SJSA1 (cell line): Measurements from ENCODE around the gene CLEC16A. TPM values are rescaled to one million over a fixed set of nuclear protein-coding genes. Genes with fewer than 3 reads are reported as not detected.

Experiments used
- DNase-seq, 2 experiments: peaks; one replicate each; pipeline ENCODE4 v3.0.0-alpha.2; 2015 to 2020; ENCODE audit warnings: low spot score in 2 of 2, low read depth in 1 of 2
- H3K27ac ChIP-seq: fragments of 250-450 bp; sonication (Bioruptor Pico); 2 replicates; pipeline ENCODE4 v1.5.1; 2020; ENCODE audit warnings: mild to moderate bottlenecking, moderate library complexity
- H3K27me3 ChIP-seq: fragments of 250-450 bp; sonication (Bioruptor Pico); replicated peaks from 2 replicates; pipeline ENCODE4 v1.5.1; 2020; ENCODE audit warnings: mild to moderate bottlenecking, moderate library complexity
- H3K36me3 ChIP-seq: fragments of 250-450 bp; sonication (Bioruptor Pico); 2 replicates; pipeline ENCODE4 v1.5.1; 2020; ENCODE audit warnings: mild to moderate bottlenecking
- H3K4me1 ChIP-seq: fragments of 250-450 bp; sonication (Bioruptor Pico); replicated peaks from 2 replicates; pipeline ENCODE4 v1.6.1; 2021; ENCODE audit warnings: mild to moderate bottlenecking
- H3K4me3 ChIP-seq: fragments of 250-450 bp; sonication (Bioruptor Pico); 2 replicates; pipeline ENCODE4 v1.5.1; 2020; ENCODE audit warnings: mild to moderate bottlenecking
- H3K9me3 ChIP-seq: fragments of 250-450 bp; sonication (Bioruptor Pico); replicated peaks from 2 replicates; pipeline ENCODE4 v1.5.1; 2020; ENCODE audit warnings: mild to moderate bottlenecking
- total RNA-seq: library from RNA; depleted of rRNA; stranded (reverse); fragments of >200 nt; shearing (Covaris generic); gene quantifications from 2 replicates; pipeline ENCODE4 v1.2.3, GENCODE V29; 2014

Gene CLEC16A
- total RNA-seq, 1 experiment from 2014 or later = 14.8 TPM

DNA sequence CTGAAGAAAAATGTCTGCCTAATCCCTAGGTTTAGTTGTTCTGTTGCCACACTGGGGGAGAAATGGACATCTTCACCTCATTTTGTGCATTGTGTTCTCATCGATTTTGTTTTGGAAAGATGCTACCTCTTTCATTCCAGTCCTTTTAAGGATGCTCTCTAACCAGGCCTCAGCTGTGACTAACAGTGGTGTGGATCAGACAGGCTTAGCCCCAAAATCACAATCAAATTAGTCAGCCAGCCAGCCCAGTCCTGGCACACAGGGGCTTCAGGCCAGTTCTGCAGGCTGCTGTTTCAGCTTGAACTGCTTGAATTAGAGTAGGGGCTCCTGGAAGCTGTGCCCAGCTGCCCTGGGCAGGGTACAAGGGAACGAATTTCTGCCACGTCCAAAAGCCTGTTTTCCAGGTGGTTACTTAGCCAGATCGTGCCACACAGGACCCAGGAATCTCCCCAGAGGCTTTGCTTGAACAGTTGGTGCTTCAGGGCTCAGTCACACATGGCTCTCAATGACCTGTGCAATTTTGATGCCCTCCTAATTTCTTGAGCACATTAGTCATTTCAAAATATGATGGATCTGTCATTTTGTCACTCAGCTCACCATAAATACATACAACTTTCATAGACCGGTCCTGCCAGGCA lies 60.7 kb downstream of the CLEC16A start:
- peaks cover 19% of the 10 kb centered on the region for H3K4me1 ChIP-seq
- no peak overlapping the region for H3K4me3 ChIP-seq
- no peaks in the 10 kb centered on the region for H3K9me3 ChIP-seq
- no peaks in the 10 kb centered on the region for H3K27me3 ChIP-seq
- DNase-seq = no peak
- no peak overlapping the region for H3K27ac ChIP-seq
- H3K36me3 ChIP-seq = peaks cover 8% of the 10 kb centered on the region

DNA sequence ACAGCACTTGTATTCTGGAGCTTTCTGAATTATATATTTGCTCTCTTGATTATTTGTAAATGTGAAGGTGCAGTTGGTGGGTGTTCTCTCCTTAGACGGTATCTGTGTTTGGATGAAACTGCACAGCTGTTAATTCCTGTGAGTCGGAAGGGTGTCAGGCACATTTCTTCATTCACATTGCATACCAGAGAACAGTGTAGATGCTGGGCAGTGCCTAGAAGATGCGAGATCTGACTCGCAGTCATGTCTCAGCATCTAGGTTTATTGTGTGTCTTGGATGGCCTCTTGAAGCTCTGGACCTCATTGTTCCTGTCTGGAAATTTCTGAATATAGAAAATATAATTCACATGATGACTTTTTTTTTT lies 61.2 kb downstream of the CLEC16A start:
- H3K4me3 ChIP-seq = no peak overlapping the region
- peaks cover 19% of the 10 kb centered on the region for H3K4me1 ChIP-seq
- no peak for DNase-seq
- no peak overlapping the region for H3K27ac ChIP-seq
- no peaks in the 10 kb centered on the region for H3K9me3 ChIP-seq
- no peaks in the 10 kb centered on the region for H3K27me3 ChIP-seq
- H3K36me3 ChIP-seq = peaks cover 8% of the 10 kb centered on the region

DNA sequence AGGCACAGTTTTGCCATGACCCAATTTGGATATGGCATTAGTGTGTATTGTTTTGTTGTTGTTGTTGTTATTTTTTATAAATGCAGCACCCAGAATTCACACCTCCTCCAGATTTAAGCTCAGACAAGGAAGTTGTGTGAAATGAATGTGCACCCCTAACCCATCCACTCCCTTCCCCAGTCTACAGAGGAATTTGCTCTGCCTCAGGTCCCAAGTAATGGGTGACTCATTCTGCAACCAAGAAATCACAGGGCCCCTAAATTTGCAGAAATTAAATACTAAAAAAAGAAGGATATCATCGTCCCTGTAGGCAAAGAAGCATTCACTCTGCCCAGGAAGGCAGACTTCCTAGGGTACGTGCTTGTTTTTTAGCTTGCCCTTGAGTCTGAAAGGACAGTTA lies 62.3 kb downstream of the CLEC16A start:
- Histone ChIP-seq H3K27ac (no peak overlapping the region), H3K4me3 (no peak overlapping the region), H3K4me1 (peaks cover 19% of the 10 kb centered on the region), H3K27me3 (no peaks in the 10 kb centered on the region), H3K36me3 (peaks cover 8% of the 10 kb centered on the region), H3K9me3 (no peaks in the 10 kb centered on the region)
- DNase-seq = no peak

DNA sequence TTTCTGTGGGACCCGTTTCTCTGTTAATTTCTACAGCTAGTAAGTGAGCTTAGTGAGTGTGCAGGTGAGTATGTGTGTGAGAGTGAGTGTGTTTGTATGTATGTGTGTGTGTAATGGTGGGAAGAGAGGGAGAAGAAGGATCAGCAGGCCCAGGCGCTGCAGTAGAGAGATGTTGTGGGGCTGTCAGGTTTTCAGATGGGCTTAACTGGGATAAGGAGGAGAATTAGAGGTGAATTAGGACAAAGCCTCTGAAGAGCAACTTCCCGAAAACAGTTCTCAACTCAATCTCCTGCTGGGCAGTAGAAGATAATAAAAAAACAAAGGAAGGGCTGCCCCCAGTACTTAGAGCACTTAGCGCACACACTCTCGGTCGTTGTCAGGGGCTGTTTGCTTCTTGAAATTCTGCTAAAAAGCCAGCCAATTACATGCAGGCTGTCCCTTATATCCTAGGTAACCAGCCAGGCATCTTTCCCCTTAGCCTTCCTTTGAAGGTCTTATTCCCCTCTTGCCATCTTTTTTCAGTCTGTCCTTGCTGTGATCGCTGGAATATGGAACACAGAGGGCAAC lies 63.4 kb downstream of the CLEC16A start:
- no peak overlapping the region for H3K4me3 ChIP-seq
- H3K27ac ChIP-seq = no peak overlapping the region
- H3K36me3 ChIP-seq = peaks cover 8% of the 10 kb centered on the region
- no peaks in the 10 kb centered on the region for H3K9me3 ChIP-seq
- no peaks in the 10 kb centered on the region for H3K27me3 ChIP-seq
- peaks cover 19% of the 10 kb centered on the region for H3K4me1 ChIP-seq
- no peak for DNase-seq

DNA sequence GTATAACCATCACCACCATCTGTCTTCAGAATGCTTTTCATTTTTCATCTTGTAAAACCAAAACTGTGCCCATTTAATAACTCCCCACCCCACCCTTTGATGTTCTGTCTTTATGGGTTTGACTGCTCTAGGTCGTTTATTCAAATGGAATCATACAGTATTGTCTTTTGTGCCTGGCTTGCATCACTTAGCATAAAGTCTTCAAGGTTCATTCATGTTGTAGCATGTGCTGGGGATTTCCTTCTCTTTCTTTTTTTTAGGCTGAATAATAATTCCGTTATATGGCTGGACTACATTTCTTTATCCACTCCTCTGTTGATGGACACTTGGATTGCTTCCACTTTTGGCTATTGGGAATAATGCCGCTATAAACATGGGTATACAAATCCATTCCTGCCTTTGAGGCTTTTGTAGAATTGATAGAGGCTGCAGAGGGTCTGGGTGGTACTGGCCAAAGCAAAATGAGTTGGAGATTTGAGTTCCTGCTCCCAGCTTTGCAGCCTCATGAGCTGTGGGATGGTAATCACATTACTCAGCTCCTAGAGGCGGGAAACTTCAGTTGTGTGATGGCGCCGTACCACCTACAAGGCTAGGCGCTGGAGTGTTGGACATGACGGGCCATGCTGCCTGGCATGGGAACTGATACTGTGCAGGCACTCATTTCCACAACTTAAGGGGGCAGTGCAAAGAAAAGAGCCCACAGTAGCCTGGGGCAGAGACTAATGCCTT lies 64.8 kb downstream of the CLEC16A start:
- Histone ChIP-seq H3K36me3 (peaks cover 6% of the 10 kb centered on the region), H3K27me3 (no peaks in the 10 kb centered on the region), H3K4me3 (no peak overlapping the region), H3K4me1 (peaks cover 18% of the 10 kb centered on the region), H3K9me3 (no peaks in the 10 kb centered on the region), H3K27ac (no peak overlapping the region)
- DNase-seq = no peak

DNA sequence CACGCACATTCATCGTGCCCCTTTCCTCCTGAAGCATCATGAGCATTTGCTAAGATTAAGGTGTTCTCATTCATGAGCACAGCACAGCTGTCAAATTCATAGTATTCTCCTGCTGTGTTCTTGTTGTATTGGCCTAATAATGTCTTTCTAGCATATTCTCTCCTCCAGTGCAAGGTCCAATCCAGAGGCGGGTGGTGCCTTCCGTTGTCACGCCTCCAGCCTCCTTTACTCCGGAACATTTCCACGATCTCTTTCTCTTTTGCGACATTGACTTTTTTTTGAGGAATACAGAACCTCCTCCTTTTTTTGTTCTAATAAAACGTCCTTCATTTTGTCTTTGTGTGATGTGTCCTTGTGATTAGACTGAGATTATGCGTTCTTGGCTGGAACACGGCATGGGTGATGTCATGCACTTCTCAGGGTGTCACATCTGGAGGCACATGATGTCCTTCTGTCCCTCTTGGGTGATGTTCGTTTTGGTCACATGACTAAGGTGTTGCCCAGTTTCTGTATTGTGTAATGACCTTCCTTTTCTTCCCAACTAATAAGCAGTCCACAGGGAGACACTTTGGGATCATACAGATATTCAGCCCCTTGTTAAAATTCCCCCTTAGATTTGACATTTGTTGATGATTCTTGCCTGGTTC lies 66.3 kb downstream of the CLEC16A start:
- DNase-seq = no peak
- no peaks in the 10 kb centered on the region for H3K27me3 ChIP-seq
- H3K27ac ChIP-seq = no peak overlapping the region
- no peaks in the 10 kb centered on the region for H3K9me3 ChIP-seq
- H3K4me1 ChIP-seq = peaks cover 3% of the 10 kb centered on the region; the same call in 1 of the 2 replicates
- no peak overlapping the region for H3K4me3 ChIP-seq
- no peaks in the 10 kb centered on the region; the same call in 1 of the 2 replicates for H3K36me3 ChIP-seq

DNA sequence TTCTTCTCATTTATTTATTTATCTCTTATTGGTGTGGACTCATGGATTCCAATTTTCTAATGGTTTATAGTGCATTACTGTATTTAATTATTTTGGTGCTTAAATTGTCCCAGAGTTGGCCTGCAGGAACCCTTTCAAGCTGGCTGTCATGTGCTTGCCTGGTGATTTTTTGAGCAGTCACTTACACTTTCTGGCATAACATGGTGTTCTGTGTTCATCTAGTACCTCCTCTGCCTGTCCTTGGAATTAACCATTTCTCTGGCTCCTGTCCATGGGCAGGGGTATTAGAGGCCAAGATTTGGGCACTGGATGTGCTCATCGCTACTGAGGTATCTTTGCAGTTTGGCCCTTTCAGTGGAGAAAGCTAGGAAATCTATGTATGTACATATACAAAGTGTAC lies 67.0 kb downstream of the CLEC16A start:
- Histone ChIP-seq H3K9me3 (no peaks in the 10 kb centered on the region), H3K36me3 (no peaks in the 10 kb centered on the region), H3K27ac (no peak overlapping the region), H3K27me3 (no peaks in the 10 kb centered on the region), H3K4me1 (peaks cover 5% of the 10 kb centered on the region), H3K4me3 (no peak overlapping the region)
- DNase-seq = no peak

DNA sequence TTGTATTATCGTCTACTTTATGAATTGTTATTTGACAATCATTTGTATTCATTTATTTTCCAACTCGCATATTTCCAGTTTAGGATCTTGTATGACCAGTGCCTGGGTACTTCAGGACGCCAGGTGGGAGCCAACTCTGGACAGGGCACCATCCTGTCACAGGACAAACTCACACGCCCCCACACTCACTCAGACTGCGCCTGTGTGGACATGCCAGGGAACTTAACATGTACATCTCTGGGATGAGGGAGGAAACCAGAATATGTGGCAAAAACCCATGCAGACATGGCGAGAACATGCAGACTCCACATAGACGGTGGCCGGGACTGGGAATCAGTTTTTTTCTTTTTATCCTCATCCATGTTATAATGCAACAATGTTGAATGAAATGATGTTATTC lies 68.5 kb downstream of the CLEC16A start:
- no peak for DNase-seq
- H3K27me3 ChIP-seq = no peaks in the 10 kb centered on the region
- peaks cover 15% of the 10 kb centered on the region for H3K4me1 ChIP-seq
- no peaks in the 10 kb centered on the region for H3K36me3 ChIP-seq
- no peaks in the 10 kb centered on the region for H3K9me3 ChIP-seq
- no peak overlapping the region for H3K4me3 ChIP-seq
- H3K27ac ChIP-seq = no peak overlapping the region

DNA sequence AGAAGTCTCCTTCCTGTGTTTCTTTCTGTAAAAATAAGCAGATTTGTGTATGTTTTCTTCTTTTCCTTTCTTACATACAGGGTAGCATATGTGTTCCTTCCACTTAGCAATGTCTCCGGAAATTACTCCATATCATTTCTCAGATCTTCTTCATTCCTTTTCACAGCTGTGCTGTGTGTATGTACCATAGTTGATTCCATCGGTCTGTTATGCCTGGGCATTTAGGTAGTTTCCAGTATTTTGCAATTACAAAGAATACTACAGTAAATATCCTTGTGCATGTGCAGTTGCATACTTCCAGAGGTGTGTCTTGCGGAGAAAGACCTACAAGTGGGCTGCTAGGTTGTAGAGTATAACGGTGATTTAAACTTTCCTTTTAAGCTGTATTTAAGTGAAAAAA lies 69.8 kb downstream of the CLEC16A start:
- Histone ChIP-seq H3K4me1 (peaks cover 15% of the 10 kb centered on the region), H3K27ac (no peak overlapping the region), H3K9me3 (no peaks in the 10 kb centered on the region), H3K36me3 (no peaks in the 10 kb centered on the region), H3K4me3 (no peak overlapping the region), H3K27me3 (no peaks in the 10 kb centered on the region)
- no peak for DNase-seq

DNA sequence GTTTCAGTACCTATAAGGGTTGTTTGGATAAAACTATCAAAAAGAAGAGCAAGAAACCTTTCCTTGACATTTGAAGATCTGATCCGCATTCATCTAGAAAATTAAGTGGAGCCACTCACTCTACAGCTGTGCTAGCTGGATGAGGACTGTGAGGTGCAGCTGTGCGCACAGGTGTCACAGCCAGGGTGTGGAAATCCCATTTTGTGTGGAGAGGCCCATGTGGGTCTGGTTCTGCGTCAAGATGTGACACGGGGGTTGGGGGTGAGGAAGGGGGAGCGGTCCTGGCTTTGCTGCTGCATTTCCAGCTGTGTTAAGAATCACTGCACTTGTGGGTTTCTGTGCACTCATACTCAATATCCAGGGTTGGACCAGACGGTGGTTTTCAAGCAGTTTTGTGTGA lies 70.7 kb downstream of the CLEC16A start:
- Histone ChIP-seq H3K4me1 (peaks cover 15% of the 10 kb centered on the region), H3K27ac (no peak overlapping the region), H3K36me3 (peaks cover 1% of the 10 kb centered on the region; the same call in 1 of the 2 replicates), H3K27me3 (no peaks in the 10 kb centered on the region), H3K9me3 (no peaks in the 10 kb centered on the region), H3K4me3 (no peak overlapping the region)
- no peak for DNase-seq

DNA sequence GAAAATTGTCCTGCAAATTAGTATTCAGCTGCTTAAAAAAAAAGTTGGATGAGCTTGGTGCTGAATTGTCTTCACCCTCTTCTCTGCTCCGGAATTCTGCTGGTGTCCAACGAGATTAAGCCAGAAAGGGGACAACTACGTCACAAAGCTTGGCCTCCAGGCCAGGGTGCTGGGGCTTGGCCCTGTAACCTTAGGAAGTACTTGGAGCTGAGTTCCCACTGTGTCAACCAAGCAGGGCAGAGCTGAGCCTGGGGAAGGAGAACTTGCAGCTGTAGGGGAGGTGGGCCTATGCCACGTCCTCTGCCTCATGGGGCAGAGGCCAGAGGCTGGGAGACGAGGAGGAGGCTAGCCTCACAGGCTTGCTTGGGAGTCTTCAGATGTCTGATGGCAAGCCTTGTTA lies 71.2 kb downstream of the CLEC16A start:
- no peaks in the 10 kb centered on the region for H3K9me3 ChIP-seq
- no peak for DNase-seq
- no peak overlapping the region for H3K27ac ChIP-seq
- H3K4me1 ChIP-seq = peaks cover 15% of the 10 kb centered on the region
- peaks cover 5% of the 10 kb centered on the region; the same call in 1 of the 2 replicates for H3K36me3 ChIP-seq
- no peak overlapping the region for H3K4me3 ChIP-seq
- no peaks in the 10 kb centered on the region for H3K27me3 ChIP-seq

DNA sequence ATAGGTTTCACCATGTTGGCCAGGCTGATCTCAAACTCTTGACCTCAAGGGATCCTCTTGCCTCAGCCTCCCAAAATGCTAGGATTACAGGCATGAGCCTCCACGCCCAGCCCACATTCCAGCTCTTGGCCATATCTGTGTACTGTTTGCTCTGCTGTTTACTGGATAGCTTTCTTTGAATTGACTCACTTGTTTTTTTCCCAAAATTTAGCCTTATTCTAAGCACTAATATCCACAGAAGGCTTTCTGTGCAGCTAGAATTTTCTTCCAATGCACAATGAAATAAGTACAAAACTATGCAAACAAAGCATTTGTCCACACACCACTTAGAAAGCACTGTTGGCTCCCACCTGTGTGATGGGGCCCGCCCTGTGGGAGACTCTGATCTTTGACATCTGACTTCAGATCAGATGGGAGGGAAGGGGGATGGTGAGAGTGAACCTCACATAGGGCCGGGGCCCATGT lies 72.2 kb downstream of the CLEC16A start:
- peaks cover 15% of the 10 kb centered on the region for H3K4me1 ChIP-seq
- peak in 1 of 2 experiments; percentile 27 for DNase-seq

DNA sequence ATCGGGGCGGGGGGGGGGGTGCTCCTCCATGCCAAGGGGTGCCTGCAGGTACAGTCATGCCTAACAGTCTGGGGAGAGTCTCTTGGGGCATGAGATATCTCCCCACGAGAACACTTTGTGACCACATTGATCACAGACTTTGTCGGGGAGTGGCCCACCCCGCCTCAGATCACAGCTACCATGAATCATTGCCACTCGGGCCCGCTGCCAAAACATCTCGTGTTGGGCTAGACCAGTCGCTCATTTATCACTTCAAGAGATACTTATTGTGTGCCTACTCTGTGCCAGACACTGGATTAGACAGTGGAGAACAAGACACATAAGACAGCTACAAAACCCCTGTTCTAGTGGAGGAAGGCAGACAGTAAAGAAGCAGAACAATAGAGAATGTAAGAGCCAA lies 72.6 kb downstream of the CLEC16A start:
- Histone ChIP-seq H3K36me3 (peaks cover 5% of the 10 kb centered on the region; the same call in 1 of the 2 replicates), H3K27me3 (no peaks in the 10 kb centered on the region), H3K4me1 (peaks cover 15% of the 10 kb centered on the region), H3K27ac (peak overlapping the region; percentile 15; the same call in 1 of the 2 replicates), H3K4me3 (no peak overlapping the region), H3K9me3 (no peaks in the 10 kb centered on the region)
- peak; percentile 39 to 72 for DNase-seq

More for the DNA sequence above, 72.2 kb downstream of the CLEC16A start:
- Histone ChIP-seq H3K9me3 (no peaks in the 10 kb centered on the region), H3K27ac (peak overlapping the region; percentile 15; the same call in 1 of the 2 replicates), H3K36me3 (peaks cover 5% of the 10 kb centered on the region; the same call in 1 of the 2 replicates), H3K4me3 (no peak overlapping the region), H3K27me3 (no peaks in the 10 kb centered on the region)

DNA sequence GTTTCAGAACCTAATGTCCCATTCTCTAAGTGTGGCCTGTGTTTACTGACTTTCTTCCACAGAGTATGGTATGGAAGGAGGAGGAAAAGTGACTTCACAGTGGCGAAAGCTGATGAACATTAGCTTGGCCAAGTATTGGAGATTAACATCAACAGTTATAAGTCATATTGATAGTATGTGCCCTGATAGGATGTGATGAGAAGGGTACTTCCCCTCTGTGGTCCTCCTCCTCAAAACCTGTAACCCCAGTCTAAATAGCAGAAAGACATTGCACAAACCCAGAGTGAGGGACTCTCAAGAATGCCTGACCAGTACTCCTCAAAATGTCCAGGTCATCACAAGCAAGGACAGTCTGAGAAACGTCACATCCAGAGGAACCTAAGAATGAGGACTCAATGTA lies 73.1 kb downstream of the CLEC16A start:
- Histone ChIP-seq H3K36me3 (peaks cover 5% of the 10 kb centered on the region; the same call in 1 of the 2 replicates), H3K4me1 (peaks cover 15% of the 10 kb centered on the region), H3K4me3 (no peak overlapping the region), H3K9me3 (no peaks in the 10 kb centered on the region), H3K27ac (no peak overlapping the region), H3K27me3 (no peaks in the 10 kb centered on the region)
- no peak for DNase-seq
